A673 (cell line): ENCODE data around the gene KCND3.

Experiments used
- CTCF ChIP-seq: fragments of 300-800, 200-600 bp; sonication (generic); conservative IDR thresholded peaks from 2 replicates; pipeline ENCODE4 v1.5.1; 2017; ENCODE audit warnings: low read depth, mild to moderate bottlenecking, antibody characterized with exemption, low read length, moderate library complexity, mixed read lengths
- EZH2 ChIP-seq: fragments of 200-600 bp; sonication (generic); IDR thresholded peaks from 2 replicates; pipeline ENCODE4 v1.6.1; 2017; ENCODE audit warnings: borderline replicate concordance, low read depth, mild to moderate bottlenecking, mixed read lengths, antibody characterized with exemption, low read length; ENCODE audit not compliant: poor library complexity, severe bottlenecking

GRCh38 chr1:111856411-111857185 is 132.9 kb downstream of the KCND3 start:
- no peak for TF ChIP-seq CTCF
- TF ChIP-seq EZH2, result no peak
